ENCODE results near the gene XIRP2.
"Not testable (repeated sequence)": the region's sequence is repeated elsewhere in the genome, so short reads cannot be mapped to it uniquely, and the experiment has no call there.

Gene XIRP2

GRCh38 chr2:166934817-166935216 is 46.5 kb downstream of the XIRP2 start:
- no peak for DNase-seq

DNA sequence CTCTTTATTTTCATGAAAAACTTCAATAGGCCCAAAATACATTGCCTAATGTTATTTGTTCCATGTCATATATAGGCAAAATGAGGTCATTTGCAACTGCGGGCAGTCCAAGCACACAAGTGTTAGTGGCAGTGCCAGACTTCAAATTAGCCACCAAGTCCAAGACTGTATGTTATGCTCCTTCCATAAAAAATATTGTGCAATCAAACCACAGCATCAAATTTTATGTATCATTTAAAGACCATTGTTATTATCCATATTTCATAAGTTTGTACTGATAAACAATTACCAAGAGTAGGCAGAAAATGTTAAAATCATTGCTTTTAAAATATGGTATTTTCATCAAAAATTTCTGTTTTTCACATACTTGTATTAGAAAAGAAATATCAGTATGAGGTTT is 54.1 kb downstream of the XIRP2 start:
- DNase-seq, result no peak

- no peak for DNase-seq
Measured at GRCh38 chr2:166944909-166945308, 56.6 kb downstream of the XIRP2 start.

DNA sequence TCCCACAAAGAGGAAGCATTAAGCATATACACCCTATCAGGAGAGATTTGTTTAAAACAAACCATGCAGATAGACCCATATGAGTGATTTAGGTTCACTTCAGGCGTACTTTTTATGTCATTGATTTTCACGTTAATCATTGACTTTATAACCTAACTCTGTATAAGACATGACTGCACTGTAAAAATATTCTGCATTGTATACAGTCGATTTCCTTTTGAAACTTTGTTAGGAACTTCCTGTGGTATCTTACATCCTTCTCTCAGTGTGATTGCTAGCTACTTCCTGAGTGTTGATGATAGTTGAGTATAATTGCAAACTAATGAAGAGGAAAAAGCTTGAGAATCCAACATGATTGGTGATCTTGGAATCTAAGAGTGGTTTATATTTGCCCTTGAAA is 69.4 kb downstream of the XIRP2 start:
- no peak for DNase-seq

DNA sequence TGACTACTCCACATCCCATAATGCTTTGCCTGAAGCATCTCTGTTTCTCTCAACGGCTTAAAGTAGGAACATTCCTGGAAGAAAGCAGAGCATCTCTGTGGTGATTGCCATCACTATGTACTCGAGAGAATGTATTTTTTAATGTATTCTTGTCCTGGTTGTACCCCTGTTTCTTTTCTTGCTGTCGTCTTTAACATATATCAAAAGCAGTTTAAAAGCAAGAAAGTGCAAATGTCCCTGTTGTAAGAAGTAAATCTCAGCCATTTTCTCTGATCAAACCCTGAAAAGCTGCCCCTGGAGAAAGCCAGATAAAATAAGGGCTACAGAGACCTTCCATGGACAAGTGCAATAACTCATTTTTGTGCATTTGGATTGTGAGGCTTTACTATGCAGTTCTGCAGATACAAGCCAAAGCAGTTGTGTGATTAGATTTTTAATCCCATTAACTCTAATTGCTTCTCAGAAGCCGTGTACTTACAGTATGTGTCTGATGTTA is 70.8 kb downstream of the XIRP2 start:
- DNase-seq, result no peak

- DNase-seq, result no peak
Measured at GRCh38 chr2:166959556-166959955, 71.3 kb downstream of the XIRP2 start.

GRCh38 chr2:166960702-166961270 is 72.5 kb downstream of the XIRP2 start:
- no peak for DNase-seq

GRCh38 chr2:166961933-166962332 is 73.7 kb downstream of the XIRP2 start:
- DNase-seq, result no peak

GRCh38 chr2:166969486-166969885 is 81.2 kb downstream of the XIRP2 start:
- DNase-seq, result no peak

DNA sequence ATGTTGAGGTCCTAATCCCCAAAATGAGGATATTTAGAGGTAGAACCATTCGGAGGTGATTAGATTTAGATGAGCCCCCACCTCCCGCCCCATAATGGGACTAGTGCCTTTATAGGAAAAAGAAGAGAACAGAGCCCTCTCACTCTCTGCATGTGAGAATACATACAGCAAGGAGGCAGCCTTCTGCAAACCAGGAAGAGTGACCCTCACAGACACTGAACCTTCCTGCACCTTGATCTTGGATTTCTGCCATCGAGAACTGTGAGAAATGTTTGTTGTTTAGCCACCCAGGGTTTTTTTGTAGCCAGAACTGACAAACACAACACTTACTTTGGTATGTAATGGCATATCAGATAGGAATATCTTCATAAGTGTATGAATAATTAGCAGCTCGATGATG is 83.7 kb downstream of the XIRP2 start:
- DNase-seq, result no peak

GRCh38 chr2:166972418-166972817 is 84.1 kb downstream of the XIRP2 start:
- no peak for DNase-seq

GRCh38 chr2:166984188-166984587 is 95.9 kb downstream of the XIRP2 start:
- no peak for DNase-seq

GRCh38 chr2:166984797-166985196 is 96.5 kb downstream of the XIRP2 start:
- DNase-seq, result no peak

DNA sequence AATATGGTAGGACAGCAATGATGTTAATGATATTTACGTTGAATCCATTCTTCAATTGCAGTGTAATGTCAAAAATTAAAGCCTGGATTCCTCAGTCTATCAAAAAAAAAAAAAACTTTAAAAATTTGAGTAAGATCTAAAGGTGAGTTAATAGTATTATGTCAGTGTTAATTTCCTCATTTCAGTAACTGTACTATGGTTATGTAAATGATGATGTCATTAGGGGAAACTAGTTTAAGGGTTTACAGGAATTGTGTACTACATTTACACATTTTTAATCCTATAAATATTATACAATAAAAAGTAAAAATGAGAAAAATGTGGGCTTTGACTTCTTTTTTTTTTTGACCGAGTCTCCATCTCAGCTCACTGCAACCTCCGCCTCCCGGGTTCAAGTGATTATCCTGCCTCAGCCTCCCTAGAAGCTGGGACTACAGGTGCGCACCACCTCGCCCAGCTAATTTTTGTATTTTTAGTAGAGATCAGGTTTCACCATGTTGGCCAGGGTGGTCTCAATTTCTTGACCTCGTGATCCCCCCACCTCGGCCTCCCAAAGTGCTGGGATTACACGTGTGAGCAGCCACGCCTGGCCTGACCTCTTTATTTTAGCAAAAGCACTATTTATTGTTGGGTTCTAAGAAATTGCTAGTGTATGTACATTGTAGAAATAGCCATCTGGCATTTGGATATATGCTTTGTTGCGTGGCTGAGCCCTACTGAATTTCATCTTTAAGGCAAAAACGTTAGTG is 106.5 kb downstream of the XIRP2 start:
- DNase-seq, result no peak

GRCh38 chr2:166996465-166996864 is 108.2 kb downstream of the XIRP2 start:
- DNase-seq, result no peak

DNA sequence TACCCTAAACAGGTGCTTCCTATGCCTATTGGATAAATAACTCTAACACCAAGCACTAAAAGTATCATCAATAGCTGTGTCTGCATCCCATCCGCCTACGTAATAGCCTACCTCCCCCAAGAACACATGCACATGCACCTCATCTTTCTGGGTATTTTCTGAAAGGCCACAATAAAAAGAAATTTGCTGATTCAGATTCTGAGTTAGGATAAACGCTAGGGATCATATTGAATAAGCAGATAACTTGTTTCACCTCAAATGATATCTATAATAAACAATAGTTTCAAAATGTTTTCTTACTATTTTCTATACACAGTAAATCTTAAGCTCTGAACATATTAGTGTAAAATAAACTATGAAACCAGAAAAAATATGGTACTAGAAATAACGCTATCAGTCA is 112.9 kb downstream of the XIRP2 start:
- no peak for DNase-seq

DNA sequence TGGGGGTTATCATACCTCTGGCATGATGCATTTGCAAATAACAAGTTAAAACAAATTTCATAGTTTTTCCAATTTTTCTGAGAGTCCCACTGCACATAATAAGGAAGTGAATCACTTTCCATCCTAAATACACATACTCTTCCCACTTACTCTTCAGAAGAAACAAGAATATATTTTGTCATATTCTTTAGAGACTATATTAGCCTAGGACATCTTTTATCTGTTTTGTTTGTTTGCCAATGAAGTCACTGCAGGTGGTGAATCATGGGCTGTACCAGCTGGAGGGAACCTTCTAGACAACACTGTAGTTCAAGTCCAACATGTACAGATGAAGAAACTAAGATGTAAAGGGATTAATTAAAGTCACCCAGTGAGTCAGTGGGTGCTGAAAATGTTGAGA is 116.8 kb downstream of the XIRP2 start:
- DNase-seq, result no peak

- DNase-seq, result no peak
Measured at GRCh38 chr2:167013227-167013626, 124.9 kb downstream of the XIRP2 start.

DNA sequence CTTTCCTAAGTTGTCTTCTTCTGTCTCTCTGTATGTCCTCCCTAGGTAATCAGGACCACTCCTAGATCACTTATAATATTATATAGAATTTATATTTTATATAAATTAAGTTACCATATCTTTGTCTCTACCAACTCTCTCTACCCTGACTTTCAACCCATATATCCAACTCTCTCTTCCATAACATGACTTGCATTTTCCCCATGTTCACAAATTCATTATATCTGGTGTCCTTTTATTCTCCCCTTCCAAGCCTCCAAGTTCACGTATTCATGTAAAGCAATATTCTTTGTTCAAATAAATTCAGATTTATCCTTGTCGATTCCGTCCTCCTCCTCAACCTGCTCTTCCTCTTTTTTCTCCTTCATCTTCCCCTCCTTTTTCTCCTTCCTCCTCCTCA is 127.5 kb downstream of the XIRP2 start:
- no peak for DNase-seq

DNA sequence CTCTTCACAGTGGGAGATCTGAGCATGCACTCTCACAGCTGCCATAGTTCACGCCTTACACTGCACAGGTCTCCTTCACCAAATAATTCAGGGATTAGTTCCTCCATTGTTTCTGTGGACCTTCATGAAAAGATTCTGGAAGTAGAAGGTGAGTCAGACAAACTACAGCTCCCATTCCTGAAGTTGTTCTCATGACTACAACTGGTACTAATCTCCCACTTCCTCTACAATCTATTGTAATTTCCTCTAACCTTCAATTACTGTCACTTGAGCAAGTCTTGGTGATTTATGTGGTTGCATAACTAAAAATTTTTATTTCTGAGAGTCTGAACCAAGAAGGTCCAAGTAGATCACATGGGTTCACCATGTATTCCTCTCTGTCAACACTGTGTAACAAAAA is 128.7 kb downstream of the XIRP2 start:
- DNase-seq, result no peak

GRCh38 chr2:167018590-167018989 is 130.3 kb downstream of the XIRP2 start:
- DNase-seq, result no peak

DNA sequence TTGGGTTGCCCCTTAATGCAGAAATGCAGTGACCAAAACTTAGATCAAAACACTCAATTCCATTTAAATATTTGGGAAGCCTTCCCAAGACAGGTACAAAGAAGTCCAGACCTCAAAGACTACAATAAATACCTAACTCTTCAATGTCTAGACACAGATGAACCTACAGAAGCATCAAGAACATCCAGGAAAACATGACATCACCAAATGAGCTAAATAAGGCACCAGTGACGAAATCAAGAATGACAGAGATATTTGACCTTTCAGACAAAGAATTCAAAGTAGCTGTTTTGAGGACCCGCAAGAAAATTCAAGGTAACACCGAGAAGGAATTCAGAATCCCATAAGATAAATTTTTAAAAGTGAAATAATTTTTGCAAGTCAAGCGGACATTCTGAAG is 140.2 kb downstream of the XIRP2 start:
- DNase-seq, result no peak

DNA sequence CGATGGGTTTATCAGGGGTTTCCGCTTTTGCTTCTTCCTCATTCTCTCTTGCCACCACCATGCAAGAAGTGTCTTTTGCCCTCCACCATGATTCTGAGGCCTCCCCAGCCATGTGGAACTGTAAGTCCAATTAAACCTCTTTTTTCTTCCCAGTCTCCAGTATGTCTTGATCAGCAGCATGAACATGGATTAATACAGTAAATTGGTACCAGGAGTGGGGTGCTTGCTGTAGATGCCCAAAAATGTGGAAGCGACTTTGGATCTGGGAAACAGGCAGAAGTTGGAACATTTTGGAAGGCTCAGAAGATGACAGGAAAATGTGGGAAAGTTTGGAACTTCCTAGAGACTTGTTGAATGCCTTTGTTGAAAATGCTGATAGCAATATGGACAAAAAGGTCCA is 146.7 kb downstream of the XIRP2 start:
- not testable (repeated sequence) for DNase-seq

- DNase-seq, result no peak
Measured at GRCh38 chr2:167048829-167049228, 160.5 kb downstream of the XIRP2 start.

DNA sequence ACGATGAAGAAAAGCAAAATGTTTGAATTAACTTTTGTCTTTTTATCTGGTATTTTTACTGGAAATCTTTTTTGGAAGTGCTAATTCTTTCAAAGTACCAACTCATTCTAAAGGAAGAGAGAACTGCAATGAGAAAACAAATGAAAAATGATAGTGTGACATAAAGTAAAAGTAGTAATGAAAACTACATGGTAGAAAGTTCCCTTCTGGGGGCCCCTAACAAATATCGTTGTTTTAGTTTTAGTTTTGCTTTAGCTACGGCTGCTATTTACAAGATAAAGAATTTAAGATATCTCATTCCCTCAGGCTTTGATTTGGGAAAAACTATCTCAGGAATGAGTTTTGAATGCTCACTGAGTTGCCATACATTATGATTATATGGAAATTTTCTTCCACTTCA is 161.4 kb downstream of the XIRP2 start:
- DNase-seq, result no peak
